ENCODE data around the gene DMRT3.

DMRT3 gene

GRCh38 chr9:1005043-1005667 lies 28.7 kb downstream of the DMRT3 start:
- H3K4me1 ChIP-seq (ENCODE audit: insufficient read depth, insufficient read length), result peaks cover 3% of the 10 kb centered on the region
- H3K9me3 ChIP-seq (ENCODE audit: insufficient read depth, low read length), result peaks cover 16% of the 10 kb centered on the region; the same call in 1 of the 2 replicates
- no peak overlapping the region for H3K9ac ChIP-seq (ENCODE audit: insufficient read length, low read depth)
- no peak overlapping the region for H3K4me3 ChIP-seq (ENCODE audit: insufficient read length, low read depth)
- no peaks in the 10 kb centered on the region for H3K27me3 ChIP-seq (ENCODE audit: insufficient read depth, insufficient read length)
- TF ChIP-seq SUZ12 (IDR thresholded peaks at IDR 0.05; ENCODE audit: extremely low read depth, insufficient read depth, insufficient read length) (no peak), ZNF274 (IDR thresholded peaks at IDR 0.05; ENCODE audit: low read depth, low read length) (no peak), YY1 (IDR thresholded peaks at IDR 0.05; ENCODE audit: insufficient read depth, insufficient read length) (no peak)
- DNase-seq (ENCODE audit: low read depth, low spot score), result peak; percentile 47
- no peaks in the 10 kb centered on the region for H3K36me3 ChIP-seq (ENCODE audit: insufficient read depth, insufficient read length, low read length)

- DNase-seq (ENCODE audit: low read depth, low spot score), result no peak
- H3K9me3 ChIP-seq (ENCODE audit: insufficient read depth, low read length), result no peaks in the 10 kb centered on the region
- TF ChIP-seq SUZ12 (IDR thresholded peaks at IDR 0.05; ENCODE audit: extremely low read depth, insufficient read depth, insufficient read length) (no peak), YY1 (IDR thresholded peaks at IDR 0.05; ENCODE audit: insufficient read depth, insufficient read length) (no peak), ZNF274 (IDR thresholded peaks at IDR 0.05; ENCODE audit: low read depth, low read length) (no peak)
These were observed 30.9 kb downstream of the DMRT3 start for GRCh38 chr9:1007312-1007711.

GRCh38 chr9:1008216-1008615 lies 31.8 kb downstream of the DMRT3 start:
- peaks cover 3% of the 10 kb centered on the region for H3K4me1 ChIP-seq (ENCODE audit: insufficient read depth, insufficient read length)
- TF ChIP-seq YY1 (IDR thresholded peaks at IDR 0.05; ENCODE audit: insufficient read depth, insufficient read length), result no peak
- TF ChIP-seq SUZ12 (IDR thresholded peaks at IDR 0.05; ENCODE audit: extremely low read depth, insufficient read depth, insufficient read length), result no peak
- no peaks in the 10 kb centered on the region for H3K36me3 ChIP-seq (ENCODE audit: insufficient read depth, insufficient read length, low read length)
- no peaks in the 10 kb centered on the region for H3K9me3 ChIP-seq (ENCODE audit: insufficient read depth, low read length)
- H3K9ac ChIP-seq (ENCODE audit: insufficient read length, low read depth), result no peak overlapping the region
- DNase-seq (ENCODE audit: low read depth, low spot score), result no peak
- no peak overlapping the region for H3K4me3 ChIP-seq (ENCODE audit: insufficient read length, low read depth)
- H3K27me3 ChIP-seq (ENCODE audit: insufficient read depth, insufficient read length), result no peaks in the 10 kb centered on the region

More at GRCh38 chr9:1007312-1007711, 30.9 kb downstream of the DMRT3 start:
- Histone ChIP-seq H3K9ac (ENCODE audit: insufficient read length, low read depth) (no peak overlapping the region), H3K4me1 (ENCODE audit: insufficient read depth, insufficient read length) (peaks cover 3% of the 10 kb centered on the region), H3K4me3 (ENCODE audit: insufficient read length, low read depth) (no peak overlapping the region), H3K27me3 (ENCODE audit: insufficient read depth, insufficient read length) (no peaks in the 10 kb centered on the region), H3K36me3 (ENCODE audit: insufficient read depth, insufficient read length, low read length) (no peaks in the 10 kb centered on the region)

GRCh38 chr9:1009101-1009707 lies 32.7 kb downstream of the DMRT3 start:
- Histone ChIP-seq H3K36me3 (ENCODE audit: insufficient read depth, insufficient read length, low read length) (no peaks in the 10 kb centered on the region), H3K4me1 (ENCODE audit: insufficient read depth, insufficient read length) (peaks cover 3% of the 10 kb centered on the region), H3K9me3 (ENCODE audit: insufficient read depth, low read length) (no peaks in the 10 kb centered on the region), H3K9ac (ENCODE audit: insufficient read length, low read depth) (no peak overlapping the region), H3K4me3 (ENCODE audit: insufficient read length, low read depth) (no peak overlapping the region), H3K27me3 (ENCODE audit: insufficient read depth, insufficient read length) (no peaks in the 10 kb centered on the region)
- TF ChIP-seq SUZ12 (IDR thresholded peaks at IDR 0.05; ENCODE audit: extremely low read depth, insufficient read depth, insufficient read length) (no peak), YY1 (IDR thresholded peaks at IDR 0.05; ENCODE audit: insufficient read depth, insufficient read length) (no peak), ZNF274 (IDR thresholded peaks at IDR 0.05; ENCODE audit: low read depth, low read length) (no peak)
- peak; percentile 57 for DNase-seq (ENCODE audit: low read depth, low spot score)

- Histone ChIP-seq H3K4me1 (ENCODE audit: insufficient read depth, insufficient read length) (peaks cover 3% of the 10 kb centered on the region), H3K9me3 (ENCODE audit: insufficient read depth, low read length) (no peaks in the 10 kb centered on the region), H3K27me3 (ENCODE audit: insufficient read depth, insufficient read length) (no peaks in the 10 kb centered on the region), H3K36me3 (ENCODE audit: insufficient read depth, insufficient read length, low read length) (no peaks in the 10 kb centered on the region), H3K9ac (ENCODE audit: insufficient read length, low read depth) (no peak overlapping the region), H3K4me3 (ENCODE audit: insufficient read length, low read depth) (no peak overlapping the region)
- no peak for DNase-seq (ENCODE audit: low read depth, low spot score)
- TF ChIP-seq ZNF274 (IDR thresholded peaks at IDR 0.05; ENCODE audit: low read depth, low read length), result no peak
- TF ChIP-seq YY1 (IDR thresholded peaks at IDR 0.05; ENCODE audit: insufficient read depth, insufficient read length), result no peak
- TF ChIP-seq SUZ12 (IDR thresholded peaks at IDR 0.05; ENCODE audit: extremely low read depth, insufficient read depth, insufficient read length), result no peak
These were observed 36.6 kb downstream of the DMRT3 start for GRCh38 chr9:1013021-1013420.

- H3K4me1 ChIP-seq (ENCODE audit: insufficient read depth, insufficient read length), result peaks cover 2% of the 10 kb centered on the region
- TF ChIP-seq YY1 (IDR thresholded peaks at IDR 0.05; ENCODE audit: insufficient read depth, insufficient read length) (no peak), SUZ12 (IDR thresholded peaks at IDR 0.05; ENCODE audit: extremely low read depth, insufficient read depth, insufficient read length) (no peak), ZNF274 (IDR thresholded peaks at IDR 0.05; ENCODE audit: low read depth, low read length) (no peak)
- no peak overlapping the region for H3K9ac ChIP-seq (ENCODE audit: insufficient read length, low read depth)
- H3K27me3 ChIP-seq (ENCODE audit: insufficient read depth, insufficient read length), result no peaks in the 10 kb centered on the region
- no peaks in the 10 kb centered on the region for H3K9me3 ChIP-seq (ENCODE audit: insufficient read depth, low read length)
- DNase-seq (ENCODE audit: low read depth, low spot score), result no peak
- H3K36me3 ChIP-seq (ENCODE audit: insufficient read depth, insufficient read length, low read length), result no peaks in the 10 kb centered on the region
- no peak overlapping the region for H3K4me3 ChIP-seq (ENCODE audit: insufficient read length, low read depth)
These were observed 37.8 kb downstream of the DMRT3 start for GRCh38 chr9:1014225-1014624.

GRCh38 chr9:1014640-1015039 lies 38.2 kb downstream of the DMRT3 start:
- Histone ChIP-seq H3K27me3 (ENCODE audit: insufficient read depth, insufficient read length) (no peaks in the 10 kb centered on the region), H3K36me3 (ENCODE audit: insufficient read depth, insufficient read length, low read length) (no peaks in the 10 kb centered on the region), H3K4me1 (ENCODE audit: insufficient read depth, insufficient read length) (no peaks in the 10 kb centered on the region), H3K9ac (ENCODE audit: insufficient read length, low read depth) (no peak overlapping the region), H3K9me3 (ENCODE audit: insufficient read depth, low read length) (no peaks in the 10 kb centered on the region), H3K4me3 (ENCODE audit: insufficient read length, low read depth) (no peak overlapping the region)
- no peak for DNase-seq (ENCODE audit: low read depth, low spot score)
- TF ChIP-seq SUZ12 (IDR thresholded peaks at IDR 0.05; ENCODE audit: extremely low read depth, insufficient read depth, insufficient read length) (no peak), YY1 (IDR thresholded peaks at IDR 0.05; ENCODE audit: insufficient read depth, insufficient read length) (no peak), ZNF274 (IDR thresholded peaks at IDR 0.05; ENCODE audit: low read depth, low read length) (no peak)
